ENCODE data around the gene INHBA.

Gene INHBA

DNA sequence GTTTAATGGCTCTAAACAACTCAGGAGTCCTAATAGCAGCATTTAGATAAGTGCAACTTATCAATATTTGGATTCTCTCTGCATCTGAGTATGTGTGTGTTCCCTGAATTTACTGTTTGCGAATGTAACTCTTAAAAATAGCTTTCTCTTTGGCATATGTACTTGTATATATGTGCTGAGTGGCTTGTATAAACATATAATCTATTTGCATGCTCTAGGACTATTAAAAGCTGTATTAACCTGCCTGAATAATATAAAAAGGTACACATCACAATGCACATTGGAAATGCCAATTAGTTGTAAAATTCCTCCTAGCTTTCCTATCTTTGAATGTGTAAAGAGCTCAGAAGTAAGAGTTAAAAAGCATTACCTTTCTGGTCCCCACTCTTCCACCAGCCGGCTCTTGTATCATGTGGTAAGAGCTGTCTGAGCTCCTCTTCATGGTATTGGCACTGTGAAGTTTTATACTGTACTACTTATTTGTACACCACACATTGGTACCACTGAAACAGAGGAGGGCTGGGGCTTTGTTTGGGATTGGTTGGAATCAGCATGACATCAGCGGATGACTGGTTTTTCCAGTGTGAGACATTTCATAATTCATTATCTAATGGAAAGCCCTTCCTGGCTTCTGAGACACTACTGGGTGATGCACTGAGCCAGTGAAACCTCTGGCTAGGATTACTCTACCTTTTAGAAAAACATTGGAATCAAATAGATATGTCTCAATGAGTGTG is at the start of gene INHBA:
Gene INHBA, minus strand, starts transcription at position 456 of the 737 bp plus-strand sequence. CDS start 2,716 bp downstream, outside the sequence.
- DNase-seq: no peak

GRCh38 chr7:41752615-41753014 is 49.7 kb upstream of the INHBA start:
- DNase-seq: no peak

- DNase-seq: no peak
Observed at GRCh38 chr7:41750661-41751540, 48.0 kb upstream of the INHBA start.

- DNase-seq: no peak
Observed at GRCh38 chr7:41747961-41748360, 45.1 kb upstream of the INHBA start.

GRCh38 chr7:41745451-41745850 is 42.6 kb upstream of the INHBA start:
- no peak for DNase-seq

- no peak for DNase-seq
Observed at GRCh38 chr7:41744161-41744560, 41.3 kb upstream of the INHBA start.

DNA sequence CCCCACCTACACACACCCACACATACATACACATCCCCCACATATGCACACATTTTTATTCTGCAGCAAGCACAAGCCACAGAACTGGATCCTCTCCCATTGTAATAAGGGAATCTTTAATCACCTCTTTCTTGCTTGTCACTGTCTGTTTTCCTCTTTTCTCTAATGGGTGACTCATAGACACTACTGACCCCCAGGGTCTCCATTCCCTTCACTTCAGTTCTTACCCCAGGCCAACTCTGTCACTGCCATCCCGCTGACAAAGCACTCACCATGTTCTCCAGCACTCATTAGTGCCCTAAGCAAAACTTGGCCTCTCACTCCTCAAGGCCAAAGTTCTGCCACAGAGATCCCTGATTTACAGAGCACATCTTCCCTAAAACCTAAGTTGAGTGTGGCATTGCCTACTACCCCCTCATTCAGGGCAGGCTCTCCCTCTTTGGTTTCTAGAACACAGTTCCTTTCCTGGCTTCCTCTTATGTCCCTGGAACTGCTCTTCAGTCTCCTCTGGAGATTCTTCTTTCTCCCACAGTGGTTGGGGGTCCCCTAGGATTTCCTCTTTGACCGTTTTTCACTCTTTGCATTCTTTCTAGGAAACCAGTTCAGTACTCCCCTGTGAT is 39.6 kb upstream of the INHBA start:
- DNase-seq: no peak

DNA sequence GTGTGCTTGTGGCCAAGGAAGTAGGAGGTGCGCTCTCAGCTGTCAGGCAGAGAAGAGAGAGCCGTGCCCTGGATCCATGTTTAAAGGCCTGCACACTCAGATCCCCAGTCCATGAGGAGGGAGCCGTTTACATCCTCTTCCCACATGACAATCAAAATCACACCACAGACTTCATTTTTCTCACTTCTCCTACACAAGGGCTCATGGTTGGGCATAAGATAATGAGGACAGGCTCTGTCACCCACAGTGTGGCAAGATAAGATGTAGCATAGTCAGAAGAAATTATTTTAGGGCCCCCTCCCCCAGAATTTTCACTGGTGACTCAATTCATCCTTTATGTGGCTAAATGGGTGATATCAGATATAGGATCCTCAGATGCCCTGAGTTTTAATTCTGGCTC is 35.9 kb upstream of the INHBA start:
- DNase-seq: no peak

- DNase-seq: no peak
Observed at GRCh38 chr7:41738336-41738735, 35.4 kb upstream of the INHBA start.

- no peak for DNase-seq
Observed at GRCh38 chr7:41735206-41735605, 32.3 kb upstream of the INHBA start.

GRCh38 chr7:41732843-41733306 is 30.0 kb upstream of the INHBA start:
- DNase-seq: no peak

GRCh38 chr7:41732436-41732785 is 29.5 kb upstream of the INHBA start:
- DNase-seq: no peak

GRCh38 chr7:41731493-41732435 is 28.9 kb upstream of the INHBA start:
- DNase-seq: no peak

GRCh38 chr7:41730668-41731067 is 27.8 kb upstream of the INHBA start:
- no peak for DNase-seq

- no peak for DNase-seq
Observed at GRCh38 chr7:41730161-41730560, 27.3 kb upstream of the INHBA start.

DNA sequence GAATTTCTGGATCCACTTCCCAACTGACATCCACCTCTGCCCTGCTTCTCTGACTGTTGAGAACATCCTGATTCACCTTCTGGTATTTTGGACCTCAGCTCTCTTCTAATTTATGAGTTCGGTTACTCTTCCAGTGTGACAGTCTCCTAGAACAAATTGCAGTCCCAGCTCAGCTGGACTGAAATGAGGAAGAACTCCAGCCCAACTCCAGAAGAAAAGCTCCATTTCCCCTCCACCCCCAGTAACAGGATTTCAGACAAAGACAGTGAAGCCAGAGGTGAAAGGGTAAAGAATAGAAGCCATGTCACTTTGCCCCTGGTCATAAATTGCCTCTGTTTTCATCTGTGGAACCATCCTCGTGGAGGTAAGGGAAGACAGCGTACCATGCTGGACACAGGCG is 26.2 kb upstream of the INHBA start:
- DNase-seq: no peak

- no peak for DNase-seq
Observed at GRCh38 chr7:41725013-41725412, 22.1 kb upstream of the INHBA start.

DNA sequence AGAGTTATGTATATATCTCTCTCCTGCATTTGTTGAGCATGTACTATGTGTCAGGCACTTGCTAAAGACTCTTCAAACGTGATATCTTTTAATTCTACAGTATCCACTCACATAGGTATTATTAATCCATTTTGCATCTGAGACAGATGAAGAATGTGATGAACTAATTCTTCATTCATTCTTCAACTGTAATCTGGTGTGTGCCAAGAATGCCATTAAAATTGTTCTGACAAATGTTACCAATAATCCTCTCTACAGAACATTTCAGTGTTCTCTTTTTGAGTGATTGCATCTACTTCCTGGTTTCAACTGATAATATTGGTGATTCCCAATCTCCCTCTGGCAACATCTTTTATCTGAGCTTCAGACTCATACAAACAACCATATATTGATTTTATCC is 18.0 kb upstream of the INHBA start:
- DNase-seq: no peak

DNA sequence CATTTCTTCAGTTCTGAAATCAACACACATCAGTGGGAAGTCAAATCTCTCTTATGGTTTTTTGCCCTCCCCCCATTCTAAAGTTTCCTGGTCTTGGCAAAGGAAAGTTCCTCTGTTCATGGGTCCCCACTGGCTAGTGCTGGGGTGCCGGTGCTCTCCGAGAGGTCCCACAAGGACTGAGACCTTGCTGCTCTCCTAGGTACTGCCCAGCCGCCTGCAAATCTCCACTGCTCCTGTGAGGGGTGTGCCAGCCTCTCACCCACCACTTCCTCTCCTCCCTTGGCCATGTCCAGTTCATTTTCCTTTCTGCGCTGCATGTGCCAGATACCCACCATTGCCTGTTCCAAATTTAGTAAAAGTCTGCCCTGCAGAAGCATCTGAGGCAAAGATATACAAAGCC is 17.2 kb upstream of the INHBA start:
- DNase-seq: no peak

- DNase-seq: no peak
Observed at GRCh38 chr7:41716691-41717090, 13.8 kb upstream of the INHBA start.

DNA sequence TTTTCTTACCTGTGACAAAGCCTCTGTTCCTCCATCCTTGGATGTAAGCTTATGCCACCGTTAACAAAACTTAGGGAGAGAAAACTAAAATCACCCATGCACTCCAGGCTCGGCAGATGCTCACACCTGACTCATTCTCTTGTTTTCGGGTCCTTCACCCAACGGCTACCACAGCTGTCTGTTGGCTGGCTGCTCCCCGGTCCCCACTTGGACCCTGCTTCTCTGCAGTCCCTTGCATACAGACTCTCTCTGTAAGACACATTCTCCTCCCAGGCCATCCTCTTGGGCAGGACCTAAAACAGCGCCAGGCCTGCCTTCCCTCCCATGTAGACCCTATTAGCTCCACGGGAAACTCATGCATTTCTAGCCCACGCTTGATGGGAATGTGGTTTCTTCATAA is 12.1 kb upstream of the INHBA start:
- no peak for DNase-seq

GRCh38 chr7:41711283-41712064 is 8.6 kb upstream of the INHBA start:
- DNase-seq: no peak

Measured in activated CD8-positive, alpha-beta memory T cell treated with anti-CD3 and anti-CD28 coated beads, Interleukin-2, amount 50 U/mL, for 48 hours (primary cell).